Stimulated activated CD8-positive, alpha-beta memory T cell treated with anti-CD3 and anti-CD28 coated beads, Interleukin-2, amount 100 ng/mL, for 48 hours (primary cell): ENCODE results near the gene CTTNBP2NL.
"Not testable (repeated sequence)": the region's sequence is repeated elsewhere in the genome, so short reads cannot be mapped to it uniquely, and the experiment has no call there.

ENCODE experiments used
- DNase-seq, 2 donors: peaks; one replicate each; pipeline ENCODE4 v3.0.0-alpha.2; 2020; ENCODE audit warnings: low read depth in 2 of 2

The CTTNBP2NL gene

GRCh38 chr1:112386024-112386723 lies 9.8 kb upstream of the CTTNBP2NL start:
- no peak for DNase-seq

GRCh38 chr1:112386731-112387346 lies 9.2 kb upstream of the CTTNBP2NL start:
- no peak for DNase-seq

- no peak for DNase-seq
Measured at GRCh38 chr1:112387807-112388206, 8.2 kb upstream of the CTTNBP2NL start.

GRCh38 chr1:112388436-112388835 lies 7.6 kb upstream of the CTTNBP2NL start:
- no peak for DNase-seq

- no peak for DNase-seq
Measured at GRCh38 chr1:112389689-112390088, 6.3 kb upstream of the CTTNBP2NL start.

GRCh38 chr1:112390335-112390734 lies 5.7 kb upstream of the CTTNBP2NL start:
- not testable (repeated sequence) for DNase-seq

GRCh38 chr1:112390775-112391602 lies 5.0 kb upstream of the CTTNBP2NL start:
- DNase-seq = peak; percentile 49 to 72

- no peak for DNase-seq
Measured at GRCh38 chr1:112391603-112391940, 4.4 kb upstream of the CTTNBP2NL start.

GRCh38 chr1:112393631-112393974 lies 2.4 kb upstream of the CTTNBP2NL start:
- no peak for DNase-seq

- DNase-seq = no peak
Measured at GRCh38 chr1:112394743-112395062, 1.3 kb upstream of the CTTNBP2NL start.

- DNase-seq = no peak
Measured at GRCh38 chr1:112395256-112395820, 676 bp upstream of the CTTNBP2NL start.

- no peak for DNase-seq
Measured at GRCh38 chr1:112396653-112397471, 848 bp downstream of the CTTNBP2NL start.

GRCh38 chr1:112397841-112398240 lies 1.8 kb downstream of the CTTNBP2NL start:
- DNase-seq = no peak

- DNase-seq = no peak
Measured at GRCh38 chr1:112399456-112399855, 3.4 kb downstream of the CTTNBP2NL start.

- not testable (repeated sequence) for DNase-seq
Measured at GRCh38 chr1:112400706-112401105, 4.7 kb downstream of the CTTNBP2NL start.

GRCh38 chr1:112402682-112403643 lies 6.9 kb downstream of the CTTNBP2NL start:
- no peak for DNase-seq

GRCh38 chr1:112406771-112407170 lies 10.8 kb downstream of the CTTNBP2NL start:
- no peak for DNase-seq

GRCh38 chr1:112409414-112409813 lies 13.4 kb downstream of the CTTNBP2NL start:
- no peak for DNase-seq

GRCh38 chr1:112410673-112411072 lies 14.7 kb downstream of the CTTNBP2NL start:
- DNase-seq = no peak

- no peak for DNase-seq
Measured at GRCh38 chr1:112417271-112417670, 21.3 kb downstream of the CTTNBP2NL start.
